NCI-H1436 (cell line): ENCODE results near the gene CRB1.

ENCODE experiments used
- DNase-seq: peaks from one replicate; lab custom pipeline; 2025; lab: John Stamatoyannopoulos, UW

Gene CRB1

DNA sequence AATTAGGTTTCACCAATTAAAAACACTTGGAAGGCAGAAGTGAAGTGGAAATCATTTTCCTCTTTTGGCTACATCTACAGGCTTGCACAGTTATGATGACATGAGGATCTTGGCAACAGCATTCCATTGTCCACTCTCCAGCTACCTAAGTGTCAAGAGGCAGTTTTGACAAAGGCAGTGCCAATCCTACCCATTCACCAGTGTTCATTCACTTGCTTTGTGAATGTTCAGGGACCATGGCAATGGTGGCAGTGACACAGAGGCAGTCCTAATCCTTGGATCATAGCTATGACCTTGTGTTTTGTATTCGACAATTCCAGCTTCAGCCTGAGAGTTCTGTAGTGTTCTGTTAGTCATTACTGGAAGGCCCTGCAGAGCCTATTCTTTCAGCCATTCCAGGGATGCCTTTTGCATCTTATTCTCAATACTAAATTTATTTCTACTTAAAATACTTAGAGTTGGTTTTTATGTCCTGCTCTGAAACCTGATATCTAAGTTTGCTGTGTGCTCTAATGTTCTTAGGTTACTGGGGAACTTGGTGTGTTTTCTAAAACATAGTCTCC is 36.7 kb downstream of the CRB1 start:
- no peak for DNase-seq

DNA sequence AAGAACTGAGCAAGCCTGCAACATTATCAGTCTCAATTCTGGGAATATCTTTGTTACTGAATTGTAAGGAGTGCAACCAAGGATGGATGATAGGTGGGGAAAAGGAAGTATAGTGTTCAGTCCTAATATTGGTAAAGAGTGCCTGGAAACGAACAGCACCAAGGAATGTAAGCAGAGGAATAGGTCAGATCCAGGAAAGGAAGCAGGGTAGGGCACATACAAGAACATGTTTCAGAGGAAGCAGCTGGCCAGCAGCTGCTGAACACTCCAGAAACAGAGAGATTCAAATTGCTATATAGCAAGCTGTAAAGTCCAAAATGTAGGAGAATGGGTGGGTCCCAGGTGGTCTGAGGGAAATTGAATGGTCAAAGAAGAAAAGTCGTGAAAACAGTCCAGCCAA is 37.9 kb downstream of the CRB1 start:
- DNase-seq, result no peak

GRCh38 chr1:197306381-197307062 is 38.5 kb downstream of the CRB1 start:
- no peak for DNase-seq

GRCh38 chr1:197307136-197307535 is 39.1 kb downstream of the CRB1 start:
- DNase-seq, result no peak

- DNase-seq, result no peak
These were observed 39.5 kb downstream of the CRB1 start for GRCh38 chr1:197307551-197307950.

GRCh38 chr1:197311081-197311480 is 43.0 kb downstream of the CRB1 start:
- no peak for DNase-seq

GRCh38 chr1:197312163-197312562 is 44.1 kb downstream of the CRB1 start:
- no peak for DNase-seq

DNA sequence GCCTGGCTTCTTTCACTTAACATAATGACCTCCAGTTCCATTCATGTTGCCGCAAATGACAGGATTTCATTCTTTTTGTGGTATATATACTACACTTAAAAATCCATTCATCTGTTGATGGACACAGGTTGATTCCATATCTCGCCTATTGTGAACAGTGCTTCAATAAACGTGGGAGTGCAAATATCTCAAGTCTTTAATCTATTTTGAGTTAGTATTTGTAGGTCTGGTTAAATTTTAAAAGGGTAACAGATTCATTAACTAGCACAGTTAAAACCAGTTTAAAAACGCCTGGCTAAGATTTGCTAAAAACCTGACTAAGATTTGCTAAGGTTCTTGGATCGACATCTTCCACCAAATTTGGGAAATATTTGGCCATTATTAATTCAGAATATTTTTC is 45.7 kb downstream of the CRB1 start:
- no peak for DNase-seq

- DNase-seq, result no peak
These were observed 46.6 kb downstream of the CRB1 start for GRCh38 chr1:197314682-197315081.

- peak; percentile 67 for DNase-seq
These were observed 51.6 kb downstream of the CRB1 start for GRCh38 chr1:197319631-197320030.

DNA sequence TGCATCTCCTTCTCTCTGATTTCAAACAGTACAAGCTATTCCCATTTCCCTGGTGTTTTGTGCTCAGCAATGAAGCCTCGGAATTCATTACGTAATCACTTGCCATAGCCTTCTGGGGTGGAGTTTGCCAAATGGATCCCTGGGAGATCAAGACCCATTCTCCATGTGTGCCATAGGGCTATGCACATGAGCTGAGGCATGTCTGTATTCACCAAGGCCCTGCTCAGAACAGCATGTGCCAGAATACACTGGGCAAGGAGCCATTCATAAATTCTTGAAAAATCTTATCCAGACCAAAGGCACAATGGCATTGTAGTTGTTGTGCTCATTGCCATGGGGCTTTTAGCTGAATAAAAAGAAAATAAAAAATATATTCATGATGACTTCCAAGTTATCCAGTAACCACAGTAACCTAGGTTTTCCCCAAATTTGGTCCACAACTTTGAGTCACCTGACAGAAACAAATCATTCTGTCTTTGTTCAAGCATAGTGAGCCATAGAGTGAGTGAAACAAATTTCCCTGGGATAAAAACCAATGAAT is 53.0 kb downstream of the CRB1 start:
- no peak for DNase-seq

DNA sequence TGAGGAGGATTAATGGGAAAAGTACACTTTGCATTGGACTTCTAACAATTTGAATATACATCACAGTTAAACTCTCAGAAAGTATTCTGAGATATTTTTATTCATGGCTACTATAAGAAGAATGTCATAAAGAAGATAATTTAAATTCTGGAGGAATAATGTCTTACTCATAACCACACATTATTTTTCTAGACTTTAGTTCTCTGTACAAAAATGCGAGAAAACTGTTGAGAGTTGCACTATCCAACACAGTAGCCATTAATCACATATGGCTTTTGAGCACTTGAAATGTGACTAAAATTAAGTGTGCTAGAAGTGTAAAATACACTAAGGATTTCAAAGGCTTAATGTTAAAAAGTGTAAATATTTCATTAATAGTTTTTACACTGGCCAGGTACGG is 53.8 kb downstream of the CRB1 start:
- no peak for DNase-seq

DNA sequence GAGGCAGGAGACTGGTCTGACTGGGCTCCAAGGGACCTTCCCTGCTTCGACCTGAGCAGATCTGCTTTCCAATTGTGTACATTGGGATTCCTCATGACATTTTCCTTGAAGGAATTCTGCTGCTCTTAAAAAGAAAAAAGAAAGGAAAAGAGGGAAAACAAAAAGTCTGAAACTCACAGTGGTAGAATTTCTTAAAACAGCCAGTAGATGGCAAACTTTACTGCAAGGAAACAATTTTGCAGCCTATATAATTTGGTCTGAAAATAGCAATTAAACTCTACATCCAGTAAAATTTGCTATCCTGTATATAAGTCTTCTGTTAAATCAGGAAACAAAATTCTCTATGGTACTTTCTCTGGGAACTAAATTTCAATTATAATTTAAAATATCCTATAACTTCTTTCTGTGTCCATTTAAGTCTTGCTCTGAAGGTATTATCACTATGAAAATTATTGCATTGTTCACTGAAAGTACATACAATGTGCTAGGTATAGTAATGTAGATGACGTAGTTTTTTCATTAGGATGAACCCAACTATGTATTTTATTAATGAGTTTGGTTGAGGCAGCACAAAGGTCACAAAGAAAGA is 59.8 kb downstream of the CRB1 start:
- no peak for DNase-seq

DNA sequence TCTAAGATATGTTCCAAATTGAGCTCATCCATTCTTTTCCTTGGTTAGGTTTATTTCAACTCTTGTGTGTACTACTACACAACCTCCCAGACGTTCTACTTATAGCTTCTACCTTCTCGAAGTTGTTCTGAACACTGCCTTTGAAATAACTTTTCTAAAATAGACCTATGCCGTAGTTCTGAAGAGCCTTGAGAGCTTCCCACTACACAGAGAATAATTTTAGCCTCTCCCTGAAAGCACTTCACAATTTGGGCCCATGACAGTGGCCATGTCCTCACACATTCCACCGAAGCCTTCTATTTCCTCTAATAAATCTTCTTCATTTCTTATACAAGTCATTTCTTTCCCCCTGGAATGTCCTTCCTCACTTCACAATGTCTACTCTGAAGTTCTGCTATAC is 62.2 kb downstream of the CRB1 start:
- DNase-seq, result no peak

GRCh38 chr1:197331565-197331964 is 63.5 kb downstream of the CRB1 start:
- DNase-seq, result no peak

DNA sequence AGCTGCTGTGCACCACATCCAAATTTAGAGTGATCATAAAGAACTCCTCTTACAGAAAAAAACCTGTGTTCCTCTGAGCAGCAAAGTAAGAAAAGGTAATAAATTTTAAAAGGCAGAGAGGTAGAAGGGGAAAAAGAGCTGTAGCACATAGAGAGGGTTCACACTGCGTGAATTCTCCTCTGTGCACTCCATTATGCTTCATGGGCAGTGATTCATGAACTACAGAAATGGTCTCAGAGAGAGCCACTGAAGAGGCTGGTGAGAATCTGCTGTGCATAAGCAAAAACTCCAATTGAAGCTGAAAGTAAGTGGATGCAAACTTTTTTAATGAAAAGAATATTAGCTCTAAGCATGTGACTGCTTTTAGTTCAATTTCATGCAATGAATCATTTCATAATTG is 65.0 kb downstream of the CRB1 start:
- DNase-seq, result no peak

DNA sequence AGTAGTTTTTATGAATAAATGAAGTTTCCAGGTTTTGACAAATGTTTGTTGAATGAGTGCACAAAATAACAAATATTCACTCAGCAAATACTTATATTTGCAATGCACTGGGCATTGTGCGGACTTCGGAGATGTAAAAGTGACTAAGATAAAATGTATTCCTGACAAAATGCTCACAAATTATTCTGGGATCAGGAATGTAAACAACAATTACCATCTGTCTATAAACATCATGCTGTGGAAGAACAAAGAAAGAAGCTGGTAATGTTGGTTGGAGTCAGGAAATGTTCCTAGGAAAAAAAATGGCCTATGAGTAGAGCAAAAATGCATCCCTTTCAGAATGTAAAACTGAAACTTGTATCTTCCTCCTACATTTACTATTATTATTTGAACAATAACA is 68.5 kb downstream of the CRB1 start:
- DNase-seq, result no peak

GRCh38 chr1:197339106-197340060 is 71.3 kb downstream of the CRB1 start:
- no peak for DNase-seq

GRCh38 chr1:197341626-197342025 is 73.6 kb downstream of the CRB1 start:
- DNase-seq, result no peak

GRCh38 chr1:197342044-197342565 is 74.1 kb downstream of the CRB1 start:
- DNase-seq, result no peak

DNA sequence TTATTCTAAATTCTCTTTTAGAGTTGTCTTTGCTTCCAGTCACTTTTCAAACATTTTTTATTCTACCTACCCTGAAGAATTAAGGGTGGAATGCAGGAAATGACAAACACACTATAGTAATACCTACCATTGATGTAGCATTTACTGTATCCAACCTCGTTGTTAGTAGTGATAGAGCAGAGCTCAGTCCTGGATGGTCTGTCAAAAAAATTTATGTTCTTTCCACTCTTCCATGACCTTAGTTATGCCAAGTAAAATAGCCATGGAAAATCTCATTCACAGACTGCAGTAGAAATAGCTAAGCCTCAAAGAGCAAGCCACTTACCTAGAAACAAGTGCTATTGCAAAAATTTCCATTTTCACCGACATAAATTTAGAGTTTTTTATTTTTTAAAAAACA is 74.6 kb downstream of the CRB1 start:
- DNase-seq, result no peak

GRCh38 chr1:197343663-197344273 is 75.7 kb downstream of the CRB1 start:
- DNase-seq, result no peak
